Measurements from ENCODE around the gene ATP6V0A4. TPM values are rescaled to one million over a fixed set of nuclear protein-coding genes. Genes with fewer than 3 reads are reported as not detected.
A peak's percentile ranks its signal among the peaks of the same experiment; 100 is the strongest.

Gene ATP6V0A4
- total RNA-seq, 1 experiment from 2014 or later = 7.7 TPM

DNA sequence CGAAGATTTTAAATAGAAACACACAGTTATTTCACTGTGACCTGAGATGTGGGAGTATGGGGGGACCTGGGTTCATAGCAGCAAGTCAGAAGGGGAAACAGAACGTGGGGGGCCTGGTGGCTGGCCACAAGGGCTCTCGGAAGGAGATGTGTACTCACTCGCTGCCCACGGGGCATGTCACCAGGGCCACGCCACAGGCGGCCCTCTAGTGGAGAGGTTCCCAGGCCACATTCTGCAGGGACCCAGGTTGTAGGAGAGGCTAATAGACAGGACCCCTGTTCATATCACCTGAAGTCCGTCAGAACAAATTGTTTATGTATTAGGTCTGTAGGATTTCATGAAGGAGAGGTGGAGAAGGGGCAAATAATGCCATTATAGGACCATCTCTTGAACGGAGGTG lies 71.7 kb downstream of the ATP6V0A4 start:
- H3K4me3 Mint-ChIP-seq (ENCODE audit: low read depth, unreplicated experiment) = no peak overlapping the region
- CTCF ChIA-PET = no interaction called here

DNA sequence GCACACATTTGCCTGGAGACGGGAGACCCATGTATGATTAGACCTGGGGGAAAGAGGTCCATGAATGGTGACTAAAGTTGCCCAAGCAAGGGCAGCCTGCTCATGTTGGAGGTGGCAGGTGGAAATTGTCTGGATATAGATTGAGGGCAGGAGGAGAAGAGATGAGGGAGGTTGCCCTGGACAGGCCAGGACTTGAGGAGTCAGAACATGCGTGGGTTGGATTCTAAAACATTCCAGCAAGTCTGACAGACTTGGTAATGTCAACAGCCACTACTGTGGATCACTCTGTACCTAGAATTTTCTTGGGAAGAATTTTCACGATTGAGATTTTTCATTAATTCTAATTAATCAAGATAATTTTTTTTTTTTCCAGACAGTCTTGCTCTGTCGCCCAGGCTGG lies 77.7 kb downstream of the ATP6V0A4 start:
- Mint-ChIP-seq H3K4me3 (ENCODE audit: low read depth, unreplicated experiment) (no peak overlapping the region), H3K27ac (ENCODE audit: unreplicated experiment) (no peak overlapping the region), H3K9me3 (ENCODE audit: low read depth, unreplicated experiment) (no peaks in the 10 kb centered on the region), H3K4me1 (ENCODE audit: low read depth, unreplicated experiment) (no peaks in the 10 kb centered on the region), H3K36me3 (ENCODE audit: insufficient read depth, unreplicated experiment) (peaks cover 4% of the 10 kb centered on the region), H3K27me3 (ENCODE audit: unreplicated experiment) (no peaks in the 10 kb centered on the region)
- CTCF ChIA-PET = no interaction called here
- intact Hi-C loops (cut with micrococcal nuclease; ENCODE audit: unreplicated experiment) = no loop called here
- no TSS peak for BruUV-seq (replicated peaks)
- TF ChIP-seq, protein P1, sequence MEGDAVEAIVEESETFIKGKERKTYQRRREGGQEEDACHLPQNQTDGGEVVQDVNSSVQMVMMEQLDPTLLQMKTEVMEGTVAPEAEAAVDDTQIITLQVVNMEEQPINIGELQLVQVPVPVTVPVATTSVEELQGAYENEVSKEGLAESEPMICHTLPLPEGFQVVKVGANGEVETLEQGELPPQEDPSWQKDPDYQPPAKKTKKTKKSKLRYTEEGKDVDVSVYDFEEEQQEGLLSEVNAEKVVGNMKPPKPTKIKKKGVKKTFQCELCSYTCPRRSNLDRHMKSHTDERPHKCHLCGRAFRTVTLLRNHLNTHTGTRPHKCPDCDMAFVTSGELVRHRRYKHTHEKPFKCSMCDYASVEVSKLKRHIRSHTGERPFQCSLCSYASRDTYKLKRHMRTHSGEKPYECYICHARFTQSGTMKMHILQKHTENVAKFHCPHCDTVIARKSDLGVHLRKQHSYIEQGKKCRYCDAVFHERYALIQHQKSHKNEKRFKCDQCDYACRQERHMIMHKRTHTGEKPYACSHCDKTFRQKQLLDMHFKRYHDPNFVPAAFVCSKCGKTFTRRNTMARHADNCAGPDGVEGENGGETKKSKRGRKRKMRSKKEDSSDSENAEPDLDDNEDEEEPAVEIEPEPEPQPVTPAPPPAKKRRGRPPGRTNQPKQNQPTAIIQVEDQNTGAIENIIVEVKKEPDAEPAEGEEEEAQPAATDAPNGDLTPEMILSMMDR (IDR thresholded peaks at IDR 0.05; ENCODE audit: unreplicated experiment) = no peak
- no peak for DNase-seq

More for the DNA sequence above, 71.7 kb downstream of the ATP6V0A4 start:
- peak; percentile 6 for DNase-seq
- TF ChIP-seq, protein P1 (IDR thresholded peaks at IDR 0.05; ENCODE audit: unreplicated experiment) = no peak
- Mint-ChIP-seq H3K9me3 (ENCODE audit: low read depth, unreplicated experiment) (no peaks in the 10 kb centered on the region), H3K27me3 (ENCODE audit: unreplicated experiment) (no peaks in the 10 kb centered on the region), H3K27ac (ENCODE audit: unreplicated experiment) (no peak overlapping the region), H3K36me3 (ENCODE audit: insufficient read depth, unreplicated experiment) (no peaks in the 10 kb centered on the region), H3K4me1 (ENCODE audit: low read depth, unreplicated experiment) (no peaks in the 10 kb centered on the region)
- BruUV-seq (replicated peaks) = no TSS peak
- intact Hi-C loops (cut with micrococcal nuclease; ENCODE audit: unreplicated experiment) = no loop called here

DNA sequence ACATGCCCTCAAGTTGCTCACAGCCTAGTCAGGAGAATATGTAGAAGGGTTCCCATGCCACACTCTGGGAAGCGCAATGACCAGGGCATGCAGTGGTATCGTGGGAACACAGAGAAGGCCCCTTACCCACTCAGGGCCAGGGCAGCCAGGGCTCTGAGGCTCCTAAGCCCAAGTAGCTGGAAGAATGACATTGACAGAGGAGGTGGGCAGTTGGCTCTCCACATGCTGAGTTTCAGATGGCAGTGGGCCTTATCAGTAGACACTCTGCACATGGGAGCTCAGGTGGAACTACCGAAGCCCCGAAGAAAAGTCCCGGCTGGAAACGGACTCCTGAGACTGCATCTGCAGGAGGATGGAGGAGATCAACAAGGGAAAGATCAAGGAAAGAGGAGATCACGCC lies 81.1 kb downstream of the ATP6V0A4 start:
- no TSS peak for BruUV-seq (replicated peaks)
- intact Hi-C loops (cut with micrococcal nuclease; ENCODE audit: unreplicated experiment) = no loop called here
- H3K27ac Mint-ChIP-seq (ENCODE audit: unreplicated experiment) = no peak overlapping the region

DNA sequence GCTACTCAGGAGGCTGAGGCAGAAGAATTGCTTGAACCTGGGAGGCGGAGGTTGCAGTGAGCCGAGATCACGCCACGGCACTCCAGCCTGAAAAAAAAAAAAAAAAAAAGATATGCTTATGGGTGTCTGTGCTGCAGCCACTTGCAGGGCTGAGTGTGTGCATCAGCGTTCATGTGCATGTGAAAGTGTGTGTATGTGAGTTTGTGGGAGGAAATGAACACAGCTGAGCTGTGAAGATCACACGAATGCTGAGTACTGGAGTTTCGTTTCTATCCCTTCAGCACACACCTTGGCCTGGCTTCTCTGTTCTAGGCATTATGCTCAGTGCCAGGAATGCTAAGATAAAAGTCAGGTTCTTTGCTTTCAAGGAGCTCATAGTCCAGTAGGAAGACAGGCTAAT lies 84.8 kb downstream of the ATP6V0A4 start:
- no TSS peak for BruUV-seq (replicated peaks)
- Mint-ChIP-seq H3K27ac (ENCODE audit: unreplicated experiment) (no peak overlapping the region), H3K4me3 (ENCODE audit: low read depth, unreplicated experiment) (no peak overlapping the region), H3K36me3 (ENCODE audit: insufficient read depth, unreplicated experiment) (peaks cover 4% of the 10 kb centered on the region), H3K9me3 (ENCODE audit: low read depth, unreplicated experiment) (no peaks in the 10 kb centered on the region), H3K27me3 (ENCODE audit: unreplicated experiment) (no peaks in the 10 kb centered on the region), H3K4me1 (ENCODE audit: low read depth, unreplicated experiment) (no peaks in the 10 kb centered on the region)
- DNase-seq = no peak
- CTCF ChIA-PET = no interaction called here
- intact Hi-C loops (cut with micrococcal nuclease; ENCODE audit: unreplicated experiment) = no loop called here
- TF ChIP-seq, protein P1 (IDR thresholded peaks at IDR 0.05; ENCODE audit: unreplicated experiment) = no peak

More for the DNA sequence above, 81.1 kb downstream of the ATP6V0A4 start:
- no peaks in the 10 kb centered on the region for H3K4me1 Mint-ChIP-seq (ENCODE audit: low read depth, unreplicated experiment)
- TF ChIP-seq, protein P1 (IDR thresholded peaks at IDR 0.05; ENCODE audit: unreplicated experiment) = no peak
- CTCF ChIA-PET = no interaction called here
- no peaks in the 10 kb centered on the region for H3K9me3 Mint-ChIP-seq (ENCODE audit: low read depth, unreplicated experiment)
- H3K36me3 Mint-ChIP-seq (ENCODE audit: insufficient read depth, unreplicated experiment) = peaks cover 4% of the 10 kb centered on the region
- H3K4me3 Mint-ChIP-seq (ENCODE audit: low read depth, unreplicated experiment) = no peak overlapping the region
- no peaks in the 10 kb centered on the region for H3K27me3 Mint-ChIP-seq (ENCODE audit: unreplicated experiment)
- DNase-seq = no peak

All from Calu3 (cell line).